HG03060 (cell line): ENCODE measurements around the gene DNAJC7.

Experiments used
- ATAC-seq: cut with Tn5 transposase; IDR thresholded peaks from one replicate; pipeline ENCODE4 v1.9.1; 2021; ENCODE audit warnings: low read depth, moderate number of reproducible peaks; ENCODE audit not compliant: unreplicated experiment

The DNAJC7 gene, protein sequence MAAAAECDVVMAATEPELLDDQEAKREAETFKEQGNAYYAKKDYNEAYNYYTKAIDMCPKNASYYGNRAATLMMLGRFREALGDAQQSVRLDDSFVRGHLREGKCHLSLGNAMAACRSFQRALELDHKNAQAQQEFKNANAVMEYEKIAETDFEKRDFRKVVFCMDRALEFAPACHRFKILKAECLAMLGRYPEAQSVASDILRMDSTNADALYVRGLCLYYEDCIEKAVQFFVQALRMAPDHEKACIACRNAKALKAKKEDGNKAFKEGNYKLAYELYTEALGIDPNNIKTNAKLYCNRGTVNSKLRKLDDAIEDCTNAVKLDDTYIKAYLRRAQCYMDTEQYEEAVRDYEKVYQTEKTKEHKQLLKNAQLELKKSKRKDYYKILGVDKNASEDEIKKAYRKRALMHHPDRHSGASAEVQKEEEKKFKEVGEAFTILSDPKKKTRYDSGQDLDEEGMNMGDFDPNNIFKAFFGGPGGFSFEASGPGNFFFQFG

DNA sequence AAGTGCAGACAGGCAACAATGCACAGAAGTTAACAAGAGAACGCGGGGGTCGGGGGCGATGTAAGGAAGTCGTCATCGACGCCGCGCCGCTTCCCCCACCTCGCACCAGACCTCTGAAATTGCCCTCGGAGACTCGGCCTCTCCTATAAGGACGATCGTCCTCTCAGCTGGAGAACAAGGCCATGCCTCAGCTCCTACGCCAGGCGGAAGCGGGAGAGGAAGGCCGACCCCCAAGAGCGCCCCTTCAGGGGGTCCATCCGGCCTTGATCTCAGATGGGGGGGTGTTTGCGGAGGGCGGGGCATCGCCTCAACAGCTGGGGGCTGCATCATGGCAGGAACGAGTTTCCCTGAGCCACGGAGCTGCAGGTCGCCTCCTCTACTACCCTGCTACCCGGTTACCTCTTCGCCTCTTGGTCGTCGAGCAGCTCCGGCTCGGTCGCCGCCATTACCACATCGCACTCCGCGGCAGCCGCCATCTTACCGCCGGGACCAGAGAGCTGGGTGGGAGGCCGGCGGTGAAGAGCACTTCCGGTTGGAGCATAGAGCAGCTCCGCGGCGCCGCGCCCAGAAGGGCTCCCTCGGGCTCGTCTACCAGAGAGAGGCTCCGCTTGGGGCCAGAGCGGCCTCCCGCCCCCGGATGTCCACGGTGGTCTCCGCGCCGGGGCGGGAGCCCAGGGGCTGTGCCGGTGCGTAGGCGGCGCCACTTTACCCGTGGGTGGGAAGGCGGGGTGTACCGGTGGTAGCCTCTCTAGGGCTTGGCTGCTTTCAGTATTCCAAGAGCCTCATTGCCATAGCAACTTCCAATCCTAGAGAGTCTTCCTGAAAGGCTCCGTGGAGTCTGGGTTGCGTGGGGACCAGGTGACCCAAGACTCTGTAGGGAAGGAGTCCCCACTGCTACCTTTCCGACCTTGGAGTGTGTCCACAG, at the start of gene DNAJC7:
DNAJC7 (minus strand) TSS at position 499 of the 925 bp plus-strand sequence; CDS start at position 476, 23 bp downstream.
- peak; percentile 51 for ATAC-seq

DNA sequence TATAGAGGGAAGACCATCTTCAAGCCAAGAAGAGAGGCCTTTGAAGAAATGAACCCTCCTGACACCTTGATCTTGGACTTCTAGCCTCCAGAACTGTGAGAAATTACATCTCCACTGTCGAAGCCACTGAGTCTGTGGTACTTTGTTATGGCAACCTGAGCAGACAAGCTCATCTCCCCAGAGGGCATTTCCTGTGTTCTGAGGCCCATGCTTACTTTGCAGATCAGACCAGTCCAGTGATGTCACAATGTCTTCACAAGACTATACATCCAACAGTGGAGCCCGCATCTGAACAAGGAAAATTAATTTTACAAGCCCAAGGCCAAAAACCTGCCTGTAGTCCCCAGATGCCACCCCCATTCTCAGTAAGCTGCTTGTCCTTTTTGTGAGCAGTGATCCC, 48.0 kb upstream of the DNAJC7 start:
- ATAC-seq: no peak

DNA sequence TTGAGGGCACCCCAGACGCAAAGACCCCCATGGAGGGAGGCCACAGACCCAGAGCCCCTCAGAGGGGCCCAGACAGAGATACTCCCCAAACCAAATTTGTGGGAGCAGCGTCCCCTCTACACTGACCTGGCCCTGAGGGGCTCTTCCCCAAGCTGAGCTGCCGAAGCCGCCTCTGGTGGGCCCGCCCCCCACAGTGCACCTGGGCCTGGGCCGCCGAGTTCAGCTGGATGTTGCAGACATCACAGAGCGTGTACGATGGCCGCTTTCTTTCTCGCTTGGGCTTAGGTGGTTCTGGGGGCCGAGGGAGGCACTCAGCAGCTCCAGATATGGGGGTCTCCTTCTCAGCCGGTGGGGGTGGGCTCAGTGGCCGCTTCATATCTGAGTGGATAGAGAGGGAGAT, 45.4 kb upstream of the DNAJC7 start:
- no peak for ATAC-seq

DNA sequence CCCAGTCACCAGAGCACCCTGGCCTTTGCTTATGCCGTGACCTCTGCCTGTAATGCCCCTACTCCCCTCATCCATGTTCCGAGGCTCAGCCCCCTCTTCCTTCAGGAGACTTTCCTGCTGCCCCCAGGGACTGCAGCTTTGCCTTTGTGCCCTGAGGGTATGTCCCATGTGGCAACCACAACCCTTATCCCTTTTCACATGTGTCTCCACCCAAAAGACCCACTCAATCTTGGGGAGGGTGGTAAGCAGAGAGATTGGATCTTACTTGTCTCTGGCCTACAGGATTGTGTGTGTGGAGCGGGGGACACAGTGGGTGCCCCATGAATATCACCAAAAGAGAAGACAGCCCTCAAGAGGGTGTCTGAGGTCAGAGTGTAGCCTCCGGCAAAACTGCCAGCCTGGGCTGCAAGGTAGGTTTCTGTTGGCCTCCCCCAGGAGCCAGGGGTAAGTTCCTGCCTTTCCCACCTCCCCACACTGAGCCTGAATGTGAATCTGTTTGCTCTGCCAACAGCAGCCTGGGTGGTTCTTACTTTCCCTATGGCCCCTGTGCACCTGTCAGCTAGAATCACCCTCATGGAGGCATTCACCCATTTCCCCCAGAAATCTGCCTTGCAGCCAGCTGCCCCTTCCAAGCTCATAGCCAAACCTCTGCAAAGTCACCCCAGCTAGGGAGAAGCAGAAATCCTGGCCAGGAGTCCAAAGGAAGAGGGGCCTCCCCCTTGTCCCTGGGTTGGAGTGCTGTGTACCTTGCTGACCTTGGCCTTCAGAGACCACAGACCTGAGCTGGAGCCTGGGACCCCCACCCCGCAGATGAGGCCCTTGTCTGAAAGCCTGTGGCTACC, 44.6 kb upstream of the DNAJC7 start:
- no peak for ATAC-seq

DNA sequence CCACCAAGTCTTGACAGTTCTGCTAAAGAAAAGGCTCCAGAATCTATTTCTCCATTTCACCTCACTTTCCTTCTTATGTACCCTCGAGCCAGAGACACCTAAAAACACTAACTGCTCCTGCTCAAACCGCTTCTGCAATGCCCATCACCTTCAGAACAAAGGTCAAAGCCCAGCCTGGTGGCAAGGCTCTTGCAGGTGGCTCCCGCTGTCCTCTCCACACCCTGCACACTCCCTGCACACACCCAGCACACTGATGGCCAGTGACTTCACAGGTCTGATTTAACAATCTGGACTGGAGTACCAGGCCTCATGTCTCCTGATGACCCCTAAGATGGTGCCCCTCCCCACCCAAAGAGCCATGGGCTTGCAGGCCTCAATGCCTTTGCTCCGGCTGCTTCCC, 43.0 kb upstream of the DNAJC7 start:
- ATAC-seq: no peak

DNA sequence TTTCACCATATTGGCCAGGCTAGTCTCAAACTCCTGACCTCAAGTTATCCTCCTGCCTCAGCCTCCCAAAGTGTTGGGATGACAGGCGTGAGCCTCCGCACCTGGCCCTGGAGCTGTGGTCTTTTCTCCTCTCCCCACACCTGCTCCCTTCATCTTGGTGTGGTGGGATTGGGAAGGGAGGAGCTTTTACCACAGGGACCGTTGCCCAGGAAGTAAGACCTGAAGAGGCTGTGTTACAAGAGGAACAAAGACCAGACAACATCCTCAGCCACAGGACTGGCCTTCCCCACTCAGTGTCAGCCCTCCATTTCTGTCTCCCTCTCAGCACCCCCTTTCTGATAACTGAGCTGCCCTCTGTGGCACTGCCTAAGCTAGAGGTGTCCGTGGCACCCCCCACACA, 42.6 kb upstream of the DNAJC7 start:
- ATAC-seq: no peak

DNA sequence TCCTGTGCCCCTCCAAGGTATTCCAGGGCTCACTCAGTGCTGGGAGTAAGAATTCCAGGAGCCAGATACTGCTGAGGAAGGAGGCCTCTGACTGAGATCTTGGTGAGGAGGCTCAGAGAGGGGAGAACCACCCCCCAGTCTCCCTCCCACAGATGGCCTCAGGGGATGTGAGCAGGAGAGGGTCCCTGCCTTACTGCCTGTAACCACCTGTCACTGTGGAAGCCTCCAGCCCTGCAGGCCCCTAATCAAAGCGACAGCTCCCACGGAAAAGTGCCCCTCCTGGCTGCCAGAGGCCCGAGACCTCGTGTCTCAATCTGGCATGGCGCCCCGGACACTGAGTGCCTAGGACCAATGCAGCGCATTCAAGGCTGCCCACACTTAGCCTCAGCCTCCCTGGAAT, 40.8 kb upstream of the DNAJC7 start:
- no peak for ATAC-seq

DNA sequence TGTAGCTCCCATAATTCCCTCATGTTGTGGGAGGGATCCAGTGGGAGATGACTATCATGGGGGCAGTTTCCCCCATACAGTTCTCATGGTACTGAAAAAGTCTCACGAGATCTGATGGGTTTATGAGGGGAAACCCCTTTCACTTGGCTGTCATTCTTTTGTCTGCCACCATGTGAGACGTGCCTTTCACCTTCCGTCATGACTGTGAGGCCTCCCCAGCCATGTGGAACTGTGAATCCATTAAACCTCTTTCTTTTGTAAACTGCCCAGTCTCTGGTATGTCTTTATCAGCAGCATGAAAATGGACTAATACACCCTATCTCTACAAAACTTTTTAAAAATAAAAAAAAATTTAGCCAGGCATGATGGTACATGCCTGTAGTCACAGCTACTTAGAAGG, 39.4 kb upstream of the DNAJC7 start:
- ATAC-seq: no peak

DNA sequence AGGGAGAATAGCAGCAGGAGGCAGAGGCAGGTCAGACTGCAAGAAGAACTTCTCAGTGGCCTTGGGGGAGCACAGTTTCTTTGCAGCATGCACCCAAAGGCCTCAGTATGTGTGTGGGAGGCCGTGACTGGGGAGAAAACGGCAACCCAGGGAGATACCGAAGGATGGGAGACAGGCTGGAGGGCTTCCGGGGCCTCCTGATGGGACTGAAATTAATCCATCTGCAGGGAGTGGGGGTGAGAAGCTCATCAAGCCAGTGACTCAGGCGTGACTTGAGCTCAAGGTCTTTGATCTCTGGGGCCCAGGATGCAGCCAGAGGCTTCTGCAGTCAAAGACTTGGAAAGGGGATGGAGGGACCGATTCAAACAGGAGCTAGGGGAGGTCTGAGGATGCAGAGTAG, 38.3 kb upstream of the DNAJC7 start:
- no peak for ATAC-seq

DNA sequence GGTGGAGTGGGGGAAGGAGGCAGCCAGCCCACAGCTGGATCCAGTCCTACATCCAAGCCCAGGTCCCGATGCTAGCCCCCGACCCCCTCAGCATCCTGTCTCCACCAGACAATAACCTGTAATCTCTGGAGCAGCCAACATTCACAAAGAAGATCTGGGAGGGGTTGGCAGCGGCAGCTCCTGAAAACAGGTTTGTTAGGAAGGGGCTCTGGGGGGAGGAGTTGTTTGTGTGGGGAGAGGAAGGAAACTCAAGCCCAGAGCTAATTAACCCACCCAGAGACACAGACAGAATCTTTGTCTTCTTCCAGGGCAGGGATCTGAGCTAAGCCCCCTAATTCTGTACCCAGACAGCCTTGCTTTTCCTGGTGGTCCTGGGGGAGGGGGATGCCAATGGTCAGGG, 37.8 kb upstream of the DNAJC7 start:
- ATAC-seq: no peak

DNA sequence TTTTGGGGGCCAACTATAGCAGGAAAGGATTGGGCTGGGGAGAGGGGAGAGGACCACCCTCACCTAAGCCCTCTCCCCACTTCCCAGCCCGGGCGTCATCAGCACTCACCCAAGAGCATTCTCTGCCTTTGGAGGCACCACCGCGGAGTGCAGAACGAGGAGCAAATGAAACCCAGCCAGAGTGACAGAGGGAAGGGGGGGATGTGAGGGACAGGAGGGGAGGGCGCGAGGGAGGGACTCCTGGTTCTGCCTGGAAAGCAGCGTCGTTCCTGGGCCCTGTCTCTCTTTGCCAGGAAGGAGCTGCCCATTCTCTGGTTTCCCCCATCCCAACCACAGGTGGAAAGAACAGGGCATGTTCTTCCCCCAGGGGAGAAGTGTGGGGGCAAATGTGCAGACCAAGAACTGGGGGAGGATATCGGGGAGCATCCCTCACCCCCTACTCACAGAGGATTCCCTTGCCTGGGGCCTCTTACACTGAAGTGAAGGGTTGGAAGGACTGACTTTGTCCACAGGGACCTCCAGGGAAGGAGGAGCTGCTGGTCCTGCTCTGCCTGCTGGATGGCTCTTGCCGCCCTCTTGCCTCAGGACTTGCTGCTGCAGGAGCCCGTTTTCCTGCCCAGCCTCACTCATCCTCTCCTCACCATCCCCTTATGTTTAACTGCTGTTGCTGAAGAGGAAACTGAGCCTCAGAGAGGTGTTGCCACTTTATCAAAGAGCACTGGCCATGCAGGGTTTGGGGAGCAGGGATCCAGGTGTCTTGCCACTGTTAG, 36.7 kb upstream of the DNAJC7 start:
- ATAC-seq: no peak

DNA sequence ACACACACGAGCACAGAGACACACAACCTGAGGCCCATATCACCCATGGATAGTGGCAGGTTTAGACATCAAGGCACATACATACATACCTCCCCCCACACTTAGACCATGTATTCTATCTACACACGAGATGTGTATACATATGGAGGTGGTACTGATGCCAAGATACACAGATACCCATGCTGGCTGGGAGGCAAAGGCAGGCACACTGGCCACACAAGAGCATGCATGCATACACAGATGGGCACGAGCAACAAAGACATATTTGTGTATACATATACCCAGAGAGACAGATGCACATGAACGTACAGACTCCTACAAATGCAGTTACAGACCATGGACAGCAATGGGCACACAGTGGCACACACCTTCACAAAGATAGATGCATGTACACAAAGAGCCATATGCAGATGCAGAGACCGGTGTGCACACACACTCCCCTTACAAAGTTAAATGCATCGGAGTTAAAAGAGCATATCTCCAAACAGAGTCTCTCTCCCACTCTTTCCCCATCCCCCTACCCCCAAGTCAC, 35.2 kb upstream of the DNAJC7 start:
- ATAC-seq: no peak

DNA sequence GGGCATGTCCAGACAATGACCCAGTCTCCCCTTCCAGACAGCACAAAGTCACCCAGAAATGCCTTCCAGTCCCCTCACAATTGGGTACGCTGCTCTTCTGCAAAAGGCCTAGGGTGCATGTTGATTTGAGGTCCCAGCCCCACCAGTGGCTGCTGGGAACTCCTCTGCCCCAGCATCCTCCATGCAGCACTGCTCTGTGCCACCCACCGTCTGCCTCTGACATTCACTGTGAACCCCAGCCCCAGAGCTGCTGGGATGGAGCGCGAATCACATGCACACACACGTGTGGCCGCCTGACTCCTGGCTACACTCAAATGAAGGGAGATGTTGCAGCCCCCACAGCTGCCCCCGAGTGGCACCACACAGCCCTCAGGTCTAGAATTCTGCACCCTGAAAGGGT, 34.4 kb upstream of the DNAJC7 start:
- ATAC-seq: no peak

DNA sequence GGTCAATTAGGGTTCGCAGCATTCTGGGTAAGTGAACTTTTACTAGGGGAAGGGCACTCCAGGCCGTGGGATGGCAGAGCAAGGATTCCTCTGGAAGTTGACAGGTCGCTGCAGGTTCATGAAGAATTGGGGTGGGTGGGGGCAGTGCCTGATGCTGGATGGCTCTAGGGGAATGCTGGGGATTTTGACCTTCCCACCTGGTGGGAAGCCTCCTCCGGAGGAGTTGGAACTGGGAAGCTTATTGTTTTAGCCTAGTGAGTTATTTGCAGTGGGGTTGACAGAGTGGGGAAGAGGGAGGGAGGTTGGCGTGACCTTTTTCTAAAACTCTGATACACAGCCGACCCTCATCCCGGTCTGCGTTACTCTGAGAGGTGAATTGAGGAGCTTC, 33.8 kb upstream of the DNAJC7 start:
- ATAC-seq: no peak

DNA sequence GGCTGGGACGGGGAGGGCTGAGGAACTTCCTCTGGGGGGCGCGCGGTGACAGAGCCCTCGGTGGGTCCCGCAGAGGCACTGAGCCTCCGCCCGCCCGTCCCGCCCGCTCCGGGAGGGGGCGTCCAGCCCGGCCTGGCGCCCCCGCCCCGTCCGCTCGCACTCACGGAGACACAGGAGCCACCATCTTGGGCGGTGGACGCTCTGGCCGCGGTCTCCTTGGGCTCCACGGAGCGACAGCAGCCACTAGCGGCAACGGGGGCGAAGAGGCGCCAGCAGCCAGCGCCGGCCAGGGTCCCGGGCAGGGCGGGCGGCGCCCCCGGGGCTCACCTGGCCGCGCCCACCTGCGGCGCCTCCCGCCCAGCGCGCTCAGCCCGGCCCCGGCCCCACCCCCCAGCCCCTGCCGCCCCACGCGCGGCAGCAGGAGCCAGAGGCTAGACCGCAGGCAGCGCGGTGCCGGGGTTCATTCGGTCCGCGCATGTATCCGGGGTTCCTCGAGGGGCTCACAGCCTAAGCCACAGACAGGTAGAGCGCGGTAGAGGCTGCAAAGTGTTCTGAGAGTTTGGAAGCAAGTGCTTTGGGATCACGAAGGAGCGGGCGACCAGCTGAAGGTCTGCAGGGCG, 33.3 kb upstream of the DNAJC7 start, which contains the start of gene C17orf113:
C17orf113 (minus strand) TSS at position 209 of the 620 bp plus-strand sequence. CDS start 7,225 bp downstream, outside the sequence.
- ATAC-seq: no peak

DNA sequence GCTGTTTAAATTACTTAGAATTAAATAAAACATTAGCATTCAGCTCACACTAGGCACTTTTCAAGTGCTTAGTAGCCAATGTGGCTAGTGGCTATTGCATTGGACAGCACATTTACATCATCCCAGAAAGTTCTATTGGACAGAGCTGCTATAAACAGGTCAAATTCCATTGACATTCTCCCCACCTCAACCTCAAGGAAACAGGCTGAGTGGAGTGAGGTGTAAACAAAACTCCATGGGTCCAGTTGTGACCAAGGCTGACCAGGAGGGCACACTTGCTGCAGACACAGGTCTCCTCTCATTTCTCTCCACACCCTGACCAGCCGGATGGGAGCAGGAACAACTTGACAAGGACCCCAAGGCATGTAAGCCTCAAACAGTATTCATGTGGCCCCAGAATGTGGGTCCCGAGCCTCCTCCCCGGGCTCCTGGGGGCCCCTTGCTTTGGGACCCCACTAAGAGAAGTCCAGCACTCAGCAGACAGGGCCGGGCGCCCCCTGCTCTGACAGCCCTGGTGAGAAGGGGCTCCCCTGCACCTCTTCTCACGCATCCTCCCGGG, 32.7 kb upstream of the DNAJC7 start:
- no peak for ATAC-seq

DNA sequence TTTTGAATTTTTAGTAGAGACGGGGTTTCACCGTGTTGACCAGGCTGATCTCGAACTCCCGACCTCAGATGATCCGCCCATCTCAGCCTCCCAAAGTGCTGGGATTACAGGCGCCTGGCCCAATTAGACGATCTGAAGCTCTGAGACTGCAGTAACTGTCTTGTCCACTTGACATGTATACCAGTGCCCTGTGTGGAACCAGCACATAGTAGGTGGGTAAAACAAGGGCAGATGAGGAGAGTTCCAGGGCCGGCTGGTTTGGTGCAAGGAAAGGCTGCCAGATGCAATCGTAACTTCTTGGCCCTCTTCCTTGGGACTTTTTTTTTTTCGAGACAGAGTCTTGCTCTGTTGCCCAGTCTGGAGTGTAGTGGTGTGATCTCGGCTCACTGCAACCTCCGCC, 30.1 kb upstream of the DNAJC7 start:
- ATAC-seq: no peak

DNA sequence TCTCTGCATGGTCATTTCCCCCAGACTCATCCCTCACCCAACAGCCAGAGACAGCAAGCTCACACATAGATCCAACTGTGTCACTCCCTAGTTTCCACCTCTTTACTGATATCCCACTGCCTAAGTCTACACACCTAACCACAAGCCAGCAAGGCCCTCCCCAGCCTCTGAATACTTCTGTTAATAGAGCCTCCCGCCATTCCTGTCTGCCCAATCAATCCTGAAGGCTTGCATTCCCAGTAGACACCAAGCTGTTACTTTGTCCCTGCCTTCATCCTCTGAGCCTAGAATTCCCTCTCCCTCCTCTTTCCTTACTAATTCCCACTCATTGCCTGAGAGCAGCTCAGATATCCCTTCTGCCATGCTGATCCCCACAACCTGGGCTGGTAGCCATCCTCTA, 28.5 kb upstream of the DNAJC7 start:
- no peak for ATAC-seq
